Breast epithelium (tissue), 4 donors: ENCODE data around the gene HOXA6. TPM values are rescaled to one million over a fixed set of nuclear protein-coding genes. Genes with fewer than 3 reads are reported as not detected.
A peak's percentile ranks its signal among the peaks of the same experiment; 100 is the strongest.

Source experiments
- DNase-seq, 2 donors: peaks; one replicate each; pipeline ENCODE4 v3.0.0-alpha.2; 2019; ENCODE audit warnings: low spot score in 2 of 2
- H3K27ac ChIP-seq, 2 donors: fragments of 200-600 bp; sonication (generic) in 1 of 2; one replicate each; pipeline ENCODE4 v1.5.1; 2016 to 2019; ENCODE audit warnings: mild to moderate bottlenecking in 1 of 2
- H3K27me3 ChIP-seq, 2 donors: fragments of 200-600 bp; sonication (generic) in 1 of 2; one replicate each; pipeline versions ENCODE4 v1.5.1 to v1.6.0; 2017 to 2019; ENCODE audit warnings: control low read depth in 1 of 2, mild to moderate bottlenecking in 1 of 2
- H3K36me3 ChIP-seq: fragments of 200-600 bp; one replicate; pipeline ENCODE4 v1.5.1; 2019
- H3K4me1 ChIP-seq, 2 donors: fragments of 200-600 bp; sonication (generic); one replicate each; pipeline ENCODE4 v1.5.1; 2016 to 2019; ENCODE audit warnings: control low read depth in 1 of 2
- H3K4me3 ChIP-seq, 3 donors: fragments of 200-600 bp; sonication (generic); 1 replicate in 2 of 3; 2 replicates in 1 of 3; pipeline ENCODE4 v1.5.1; 2016 to 2019; ENCODE audit warnings: mild to moderate bottlenecking in 3 of 3, moderate library complexity in 2 of 3
- H3K9me3 ChIP-seq, 2 donors: fragments of 200-600 bp; sonication (generic) in 1 of 2; one replicate each; pipeline ENCODE4 v1.5.1; 2016 to 2019; ENCODE audit warnings: control low read depth in 1 of 2
- CTCF ChIP-seq, 3 donors: fragments of 450-650 bp; IDR thresholded peaks; one replicate each; pipeline ENCODE4 v1.5.1; 2016 to 2017; ENCODE audit warnings: antibody characterized with exemption in 3 of 3, mild to moderate bottlenecking in 3 of 3, moderate library complexity in 3 of 3
- POLR2A ChIP-seq: fragments of 450-650 bp; IDR thresholded peaks from one replicate; pipeline ENCODE4 v1.6.1; 2016; ENCODE audit warnings: antibody characterized with exemption, mild to moderate bottlenecking, moderate library complexity
- POLR2AphosphoS5 ChIP-seq, 3 donors: sonication (generic); formaldehyde crosslinking; IDR thresholded peaks; one replicate each; pipeline ENCODE4 v1.6.1; 2017; ENCODE audit warnings: antibody characterized with exemption in 3 of 3
- intact Hi-C: fragments of 100-400 bp; cut with DNase I; formaldehyde crosslinking; loops from one replicate; pipeline ENCODE4 v1.15.1; 2023; ENCODE audit warnings: low total_unique reads
- total RNA-seq, 3 donors: library from RNA; depleted of rRNA; stranded (reverse); fragments of >200 nt; gene quantifications; one replicate each; pipeline ENCODE4 v1.1.0, GENCODE V29; 2016

HOXA6 gene
- total RNA-seq, 3 donors from 2014 or later = 7.9 to 16.0 (median 9.0) TPM

GRCh38 chr7:27183682-27184336, 36.2 kb upstream of the HOXA6 start:
- no peak for DNase-seq
- H3K27me3 ChIP-seq = peaks cover 19 to 97% of the 10 kb centered on the region in 2 donors
- intact Hi-C loops = no loop called here

GRCh38 chr7:27182861-27183681, 35.5 kb upstream of the HOXA6 start:
- H3K9me3 ChIP-seq = no peaks in the 10 kb centered on the region
- peak overlapping the region; percentile 39 to 55 (median 54) for H3K4me3 ChIP-seq
- H3K4me1 ChIP-seq = peaks cover 0 to 15% of the 10 kb centered on the region in 2 donors
- H3K36me3 ChIP-seq = no peaks in the 10 kb centered on the region
- intact Hi-C loops = no loop called here
- TF ChIP-seq POLR2AphosphoS5 (IDR thresholded peaks at IDR 0.05) = no peak
- TF ChIP-seq CTCF (IDR thresholded peaks at IDR 0.05) = no peak
- TF ChIP-seq POLR2A = no peak
- peaks cover 16 to 91% of the 10 kb centered on the region in 2 donors for H3K27me3 ChIP-seq
- peak in 1 of 2 donors; percentile 38 for DNase-seq
- no peak overlapping the region for H3K27ac ChIP-seq

More at GRCh38 chr7:27183682-27184336, 36.2 kb upstream of the HOXA6 start:
- no peak overlapping the region for H3K27ac ChIP-seq
- H3K4me1 ChIP-seq = peaks cover 0 to 15% of the 10 kb centered on the region in 2 donors
- TF ChIP-seq POLR2A (no peak), CTCF (IDR thresholded peaks at IDR 0.05) (no peak), POLR2AphosphoS5 (IDR thresholded peaks at IDR 0.05) (no peak)
- H3K4me3 ChIP-seq = peak overlapping the region; percentile 39 to 69 (median 55)
- H3K36me3 ChIP-seq = no peaks in the 10 kb centered on the region
- H3K9me3 ChIP-seq = no peaks in the 10 kb centered on the region

GRCh38 chr7:27182285-27182841, 34.8 kb upstream of the HOXA6 start:
- peaks cover 0 to 15% of the 10 kb centered on the region in 2 donors for H3K4me1 ChIP-seq
- peaks cover 16 to 89% of the 10 kb centered on the region in 2 donors for H3K27me3 ChIP-seq
- DNase-seq = peak in 1 of 2 donors; percentile 46
- H3K4me3 ChIP-seq = no peak overlapping the region
- TF ChIP-seq CTCF (IDR thresholded peaks at IDR 0.05) (no peak), POLR2AphosphoS5 (IDR thresholded peaks at IDR 0.05) (no peak), POLR2A (no peak)
- H3K36me3 ChIP-seq = no peaks in the 10 kb centered on the region
- H3K9me3 ChIP-seq = no peaks in the 10 kb centered on the region
- H3K27ac ChIP-seq = no peak overlapping the region
- intact Hi-C loops = no loop called here

- peaks cover 0 to 15% of the 10 kb centered on the region in 2 donors for H3K4me1 ChIP-seq
- no peak for DNase-seq
- H3K27ac ChIP-seq = no peak overlapping the region
- no peaks in the 10 kb centered on the region for H3K9me3 ChIP-seq
- H3K36me3 ChIP-seq = no peaks in the 10 kb centered on the region
- intact Hi-C loops = no loop called here
- no peak overlapping the region for H3K4me3 ChIP-seq
- TF ChIP-seq POLR2AphosphoS5 (IDR thresholded peaks at IDR 0.05) = no peak
- TF ChIP-seq POLR2A = no peak
- TF ChIP-seq CTCF (IDR thresholded peaks at IDR 0.05) = no peak
- H3K27me3 ChIP-seq = peaks cover 16 to 89% of the 10 kb centered on the region in 2 donors
Observed at GRCh38 chr7:27181795-27182275, 34.3 kb upstream of the HOXA6 start.
